GM18508 (cell line): ENCODE measurements around the gene FBXW4.

ENCODE experiments used
- ATAC-seq: cut with Tn5 transposase; IDR thresholded peaks from one replicate; pipeline ENCODE4 v1.9.1; 2021; ENCODE audit warnings: moderate number of reproducible peaks; ENCODE audit not compliant: insufficient read depth, unreplicated experiment

The FBXW4 gene

GRCh38 chr10:101624526-101625102 lies 70.4 kb downstream of the FBXW4 start:
- no peak for ATAC-seq

- no peak for ATAC-seq
These were observed 71.4 kb downstream of the FBXW4 start for GRCh38 chr10:101623528-101623927.

GRCh38 chr10:101619983-101620382 lies 75.0 kb downstream of the FBXW4 start:
- ATAC-seq = no peak

- no peak for ATAC-seq
These were observed 76.1 kb downstream of the FBXW4 start for GRCh38 chr10:101618871-101619270.

- no peak for ATAC-seq
These were observed 77.0 kb downstream of the FBXW4 start for GRCh38 chr10:101617824-101618568.

- no peak for ATAC-seq
These were observed 77.7 kb downstream of the FBXW4 start for GRCh38 chr10:101617102-101617823.

- no peak for ATAC-seq
These were observed 78.4 kb downstream of the FBXW4 start for GRCh38 chr10:101616415-101617101.

- ATAC-seq = no peak
These were observed 79.3 kb downstream of the FBXW4 start for GRCh38 chr10:101615525-101616116.

- ATAC-seq = no peak
These were observed 80.1 kb downstream of the FBXW4 start for GRCh38 chr10:101614663-101615524.

GRCh38 chr10:101613646-101614045 lies 81.3 kb downstream of the FBXW4 start:
- ATAC-seq = no peak

GRCh38 chr10:101612872-101613271 lies 82.1 kb downstream of the FBXW4 start:
- ATAC-seq = no peak

GRCh38 chr10:101612086-101612485 lies 82.9 kb downstream of the FBXW4 start:
- no peak for ATAC-seq

- no peak for ATAC-seq
These were observed 83.7 kb downstream of the FBXW4 start for GRCh38 chr10:101611096-101611905.

GRCh38 chr10:101609481-101609880 lies 85.5 kb downstream of the FBXW4 start:
- ATAC-seq = no peak

- no peak for ATAC-seq
These were observed 87.8 kb downstream of the FBXW4 start for GRCh38 chr10:101607124-101607523.

GRCh38 chr10:101602761-101603398 lies 92.1 kb downstream of the FBXW4 start:
- no peak for ATAC-seq

GRCh38 chr10:101601541-101601940 lies 93.4 kb downstream of the FBXW4 start:
- ATAC-seq = no peak
